ENCODE measurements around the gene RPUSD1.

The RPUSD1 gene

DNA sequence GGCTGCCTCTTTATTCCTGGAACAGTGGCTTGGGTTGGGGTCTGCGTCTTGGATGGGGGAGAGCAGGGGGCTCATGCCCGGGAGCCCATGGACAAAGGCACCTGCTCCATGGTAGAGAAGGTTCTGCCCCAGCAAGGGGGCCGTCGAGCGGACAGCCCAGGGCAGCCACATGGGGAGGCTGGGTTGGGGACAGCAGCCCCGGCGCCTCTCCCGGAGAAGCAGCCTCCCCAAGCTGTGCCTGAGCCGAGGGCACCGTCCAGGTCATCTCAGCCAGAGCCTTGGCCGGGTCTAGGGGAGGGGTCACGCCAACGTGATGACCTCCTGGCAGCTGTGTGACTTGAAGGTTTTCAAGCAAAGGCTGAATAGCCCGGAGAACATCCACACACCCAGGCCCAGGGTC, 45.2 kb upstream of the RPUSD1 start:
- no peaks in the 10 kb centered on the region for H3F3A ChIP-seq (ENCODE audit: insufficient read depth, low read length)
- no peaks in the 10 kb centered on the region for H4K20me1 ChIP-seq (ENCODE audit: insufficient read depth, low read length)
- peaks cover 4% of the 10 kb centered on the region; the same call in 1 of the 2 replicates for H3K27me3 ChIP-seq (ENCODE audit: insufficient read depth, low read length)
- no peaks in the 10 kb centered on the region for H3K79me2 ChIP-seq (ENCODE audit: insufficient read depth, low read length)
- H3K9me2 ChIP-seq (ENCODE audit: low read depth, low read length) = no peaks in the 10 kb centered on the region
- no peak overlapping the region for H3K4me2 ChIP-seq (ENCODE audit: low read length)
- TF ChIP-seq, protein P1, sequence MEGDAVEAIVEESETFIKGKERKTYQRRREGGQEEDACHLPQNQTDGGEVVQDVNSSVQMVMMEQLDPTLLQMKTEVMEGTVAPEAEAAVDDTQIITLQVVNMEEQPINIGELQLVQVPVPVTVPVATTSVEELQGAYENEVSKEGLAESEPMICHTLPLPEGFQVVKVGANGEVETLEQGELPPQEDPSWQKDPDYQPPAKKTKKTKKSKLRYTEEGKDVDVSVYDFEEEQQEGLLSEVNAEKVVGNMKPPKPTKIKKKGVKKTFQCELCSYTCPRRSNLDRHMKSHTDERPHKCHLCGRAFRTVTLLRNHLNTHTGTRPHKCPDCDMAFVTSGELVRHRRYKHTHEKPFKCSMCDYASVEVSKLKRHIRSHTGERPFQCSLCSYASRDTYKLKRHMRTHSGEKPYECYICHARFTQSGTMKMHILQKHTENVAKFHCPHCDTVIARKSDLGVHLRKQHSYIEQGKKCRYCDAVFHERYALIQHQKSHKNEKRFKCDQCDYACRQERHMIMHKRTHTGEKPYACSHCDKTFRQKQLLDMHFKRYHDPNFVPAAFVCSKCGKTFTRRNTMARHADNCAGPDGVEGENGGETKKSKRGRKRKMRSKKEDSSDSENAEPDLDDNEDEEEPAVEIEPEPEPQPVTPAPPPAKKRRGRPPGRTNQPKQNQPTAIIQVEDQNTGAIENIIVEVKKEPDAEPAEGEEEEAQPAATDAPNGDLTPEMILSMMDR (IDR thresholded peaks at IDR 0.05; ENCODE audit: low read length) = no peak
- TF ChIP-seq EZH2 (IDR thresholded peaks at IDR 0.05; ENCODE audit: borderline replicate concordance, low read length) = no peak
- H3K36me3 ChIP-seq (ENCODE audit: insufficient read depth, low read length) = no peaks in the 10 kb centered on the region; the same call in 1 of the 2 replicates
- H3K4me1 ChIP-seq (ENCODE audit: insufficient read depth, low read length, severe bottlenecking) = no peaks in the 10 kb centered on the region
- no peak overlapping the region for H2AFZ ChIP-seq (ENCODE audit: low read length)
- H3K27ac ChIP-seq (ENCODE audit: low read depth, low read length, poor library complexity, severe bottlenecking) = no peak overlapping the region
- no peak overlapping the region for H3K4me3 ChIP-seq (ENCODE audit: low read depth, low read length, poor library complexity, severe bottlenecking)
- peaks cover 9% of the 10 kb centered on the region for H3K9me3 ChIP-seq (ENCODE audit: low read length)
- no peak overlapping the region for H3K9ac ChIP-seq (ENCODE audit: low read length)

DNA sequence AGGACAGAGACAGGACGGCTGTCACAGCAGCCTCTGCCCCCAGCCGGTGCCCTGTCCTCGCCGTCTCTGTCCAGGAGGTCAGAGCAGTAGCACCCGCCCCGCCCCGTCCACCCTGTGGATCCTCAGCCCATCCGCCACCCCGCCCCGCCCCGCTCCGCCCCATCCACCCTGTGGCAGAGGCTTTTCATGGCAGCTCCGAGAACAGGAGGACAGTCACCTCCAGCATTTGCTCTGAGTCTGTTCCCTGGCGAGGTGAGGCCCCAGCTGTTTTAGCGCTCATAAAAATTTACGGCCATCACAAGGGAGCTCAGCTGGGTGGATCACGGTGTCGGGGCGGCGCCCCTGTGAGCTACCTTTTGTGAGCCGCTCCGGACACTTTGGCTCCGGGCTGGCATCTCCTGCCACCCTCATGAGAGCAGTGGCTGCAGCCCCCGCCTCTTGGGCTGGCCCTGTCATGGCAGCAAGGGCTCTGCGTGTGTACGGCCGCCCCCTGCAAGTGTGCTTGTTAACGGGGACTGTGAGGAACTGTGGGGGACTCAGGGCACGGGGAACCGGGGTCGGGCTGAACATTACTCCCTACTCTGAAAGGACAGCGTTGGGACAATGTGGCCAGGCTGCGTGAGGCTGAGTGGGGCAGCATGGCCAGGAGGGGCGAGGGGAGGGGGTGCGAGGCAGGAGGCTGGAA, 44.6 kb upstream of the RPUSD1 start:
- Histone ChIP-seq H3K36me3 (ENCODE audit: insufficient read depth, low read length) (no peaks in the 10 kb centered on the region; the same call in 1 of the 2 replicates), H3K9ac (ENCODE audit: low read length) (no peak overlapping the region)

DNA sequence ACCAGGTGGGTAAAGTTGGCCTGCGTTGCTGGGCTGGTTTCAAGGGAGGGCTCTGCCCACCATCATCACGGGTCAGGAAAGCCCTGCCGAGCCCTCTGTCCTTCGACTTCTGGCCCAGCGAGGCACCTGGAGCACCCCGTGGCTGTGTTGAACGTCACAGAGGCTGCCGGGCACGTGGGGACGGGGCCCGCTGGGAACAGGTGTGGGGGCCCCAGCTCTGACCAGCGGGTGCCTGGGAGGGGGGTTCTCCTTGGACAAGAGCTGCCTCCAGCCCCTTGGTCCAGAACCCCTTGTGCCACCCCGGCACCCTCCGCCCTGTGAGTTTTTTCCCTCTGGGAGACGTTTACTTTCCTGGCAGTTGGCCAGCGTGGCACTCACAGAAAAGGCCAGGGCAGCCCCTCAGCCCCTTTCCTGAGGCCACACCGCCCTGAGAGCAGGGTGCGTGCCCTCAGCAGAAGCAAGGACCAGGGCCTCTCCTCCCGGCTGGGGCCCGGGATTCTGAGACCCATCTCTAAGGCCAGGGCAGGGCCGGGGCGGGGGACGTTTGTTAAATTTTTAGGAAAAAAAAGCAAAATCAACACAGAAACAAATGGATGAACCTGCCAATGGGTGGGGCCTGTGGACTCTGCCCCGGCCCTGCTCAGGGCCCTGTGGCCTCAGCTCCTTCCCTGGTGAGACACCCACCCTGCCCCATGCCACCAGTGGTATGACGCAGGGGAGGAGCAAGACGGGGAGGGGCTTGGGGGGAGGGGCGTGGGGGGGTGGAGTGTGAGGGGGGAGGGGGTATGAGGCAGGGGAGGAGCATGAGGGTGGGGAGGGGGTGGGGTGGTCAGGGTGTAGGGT, 43.6 kb upstream of the RPUSD1 start:
- Histone ChIP-seq H4K20me1 (ENCODE audit: insufficient read depth, low read length) (no peaks in the 10 kb centered on the region), H3K4me1 (ENCODE audit: insufficient read depth, low read length, severe bottlenecking) (no peaks in the 10 kb centered on the region), H3K27ac (ENCODE audit: low read depth, low read length, poor library complexity, severe bottlenecking) (no peak overlapping the region), H3K9me3 (ENCODE audit: low read length) (peaks cover 6% of the 10 kb centered on the region), H3K9ac (ENCODE audit: low read length) (no peak overlapping the region), H3K9me2 (ENCODE audit: low read depth, low read length) (no peaks in the 10 kb centered on the region), H2AFZ (ENCODE audit: low read length) (no peak overlapping the region), H3K36me3 (ENCODE audit: insufficient read depth, low read length) (no peaks in the 10 kb centered on the region; the same call in 1 of the 2 replicates), H3F3A (ENCODE audit: insufficient read depth, low read length) (no peaks in the 10 kb centered on the region), H3K79me2 (ENCODE audit: insufficient read depth, low read length) (no peaks in the 10 kb centered on the region), H3K4me3 (ENCODE audit: low read depth, low read length, poor library complexity, severe bottlenecking) (no peak overlapping the region), H3K4me2 (ENCODE audit: low read length) (no peak overlapping the region), H3K27me3 (ENCODE audit: insufficient read depth, low read length) (peaks cover 4% of the 10 kb centered on the region; the same call in 1 of the 2 replicates)
- TF ChIP-seq, protein P1 (IDR thresholded peaks at IDR 0.05; ENCODE audit: low read length) = no peak

More for the DNA sequence above, 44.6 kb upstream of the RPUSD1 start:
- H3F3A ChIP-seq (ENCODE audit: insufficient read depth, low read length) = no peaks in the 10 kb centered on the region
- no peak for TF ChIP-seq EZH2 (IDR thresholded peaks at IDR 0.05; ENCODE audit: borderline replicate concordance, low read length)
- TF ChIP-seq, protein P1 (IDR thresholded peaks at IDR 0.05; ENCODE audit: low read length) = no peak
- peaks cover 9% of the 10 kb centered on the region for H3K9me3 ChIP-seq (ENCODE audit: low read length)
- peaks cover 4% of the 10 kb centered on the region; the same call in 1 of the 2 replicates for H3K27me3 ChIP-seq (ENCODE audit: insufficient read depth, low read length)
- no peak overlapping the region for H3K4me3 ChIP-seq (ENCODE audit: low read depth, low read length, poor library complexity, severe bottlenecking)
- H2AFZ ChIP-seq (ENCODE audit: low read length) = no peak overlapping the region
- no peaks in the 10 kb centered on the region for H3K79me2 ChIP-seq (ENCODE audit: insufficient read depth, low read length)
- no peaks in the 10 kb centered on the region for H3K4me1 ChIP-seq (ENCODE audit: insufficient read depth, low read length, severe bottlenecking)
- no peak overlapping the region for H3K4me2 ChIP-seq (ENCODE audit: low read length)
- H3K9me2 ChIP-seq (ENCODE audit: low read depth, low read length) = no peaks in the 10 kb centered on the region
- H3K27ac ChIP-seq (ENCODE audit: low read depth, low read length, poor library complexity, severe bottlenecking) = no peak overlapping the region
- no peaks in the 10 kb centered on the region for H4K20me1 ChIP-seq (ENCODE audit: insufficient read depth, low read length)

Data from OCI-LY1 (cell line).